Ovary (tissue), 3 donors: ENCODE measurements around the gene NPAS3.

Experiments used
- CTCF ChIP-seq, 3 donors: fragments of 450-650 bp in 2 of 3; fragments of 200-600 bp in 1 of 3; IDR thresholded peaks; one replicate each; pipeline versions ENCODE4 v1.5.1 to v1.8.0; 2016 to 2022; ENCODE audit warnings: antibody characterized with exemption in 3 of 3, mild to moderate bottlenecking in 1 of 3
- EP300 ChIP-seq: sonication (generic); formaldehyde crosslinking; IDR thresholded peaks from one replicate; pipeline ENCODE4 v1.6.1; 2017; ENCODE audit warnings: antibody characterized with exemption
- POLR2A ChIP-seq: fragments of 450-650 bp; IDR thresholded peaks from one replicate; pipeline ENCODE4 v1.6.1; 2017; ENCODE audit warnings: antibody characterized with exemption, mild to moderate bottlenecking, moderate library complexity
- donor health status: DM: no; HTN: no; CAD: no.

GRCh38 chr14:33839193-33840076 is 900.8 kb downstream of the NPAS3 start:
- peak; percentile 25 to 45 (median 36) for TF ChIP-seq CTCF (IDR thresholded peaks at IDR 0.05)
- TF ChIP-seq POLR2A, result no peak
- TF ChIP-seq EP300, result no peak
